Stimulated activated naive CD4-positive, alpha-beta T cell (primary cell): ENCODE results near the gene ETFRF1.
A peak's percentile ranks its signal among the peaks of the same experiment; 100 is the strongest.

Experiments
- DNase-seq, 6 experiments: peaks; one replicate each; lab custom pipeline; 2025; lab: John Stamatoyannopoulos, UW

The ETFRF1 gene

GRCh38 chr12:25213338-25213737 is 18.3 kb downstream of the ETFRF1 start:
- no peak for DNase-seq

DNA sequence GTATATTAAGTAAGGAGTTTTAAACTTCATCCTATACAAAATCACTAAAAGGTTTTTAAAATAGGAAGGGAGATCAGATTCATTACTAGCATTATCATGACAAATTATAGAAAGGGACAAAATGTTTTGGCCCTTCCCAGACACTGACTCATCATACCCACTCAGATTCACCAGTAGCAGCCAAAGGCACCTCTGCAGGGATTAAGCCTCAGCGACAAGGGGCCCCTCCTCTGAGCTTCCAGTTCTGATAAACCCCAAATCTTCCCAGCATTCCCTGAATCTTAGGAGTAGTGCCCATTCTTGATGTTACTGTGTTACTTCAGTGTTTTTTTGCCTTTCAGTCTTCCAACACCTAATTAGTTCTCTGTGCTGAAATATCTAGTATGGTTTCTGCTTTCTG is 41.2 kb downstream of the ETFRF1 start:
- no peak for DNase-seq

DNA sequence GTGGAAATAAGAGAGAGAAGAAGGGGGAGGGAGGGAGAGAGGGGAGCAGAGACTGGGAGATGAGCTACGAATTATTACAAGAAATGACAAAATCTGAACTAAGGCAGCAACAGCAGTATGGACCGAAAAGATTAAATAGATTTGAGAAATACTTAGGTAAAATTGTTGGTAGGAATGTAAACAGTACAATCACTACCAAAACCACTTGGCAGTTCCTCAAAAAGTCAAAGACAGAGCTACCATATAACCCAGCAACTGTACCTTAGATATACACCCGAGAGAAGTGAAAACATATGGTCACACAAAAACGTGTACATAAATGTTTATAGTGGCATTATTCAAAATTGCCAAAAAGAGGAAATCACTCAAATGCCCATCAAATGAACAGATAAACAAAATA is 41.6 kb downstream of the ETFRF1 start:
- DNase-seq, result no peak

GRCh38 chr12:25241167-25242020 is 46.4 kb downstream of the ETFRF1 start:
- DNase-seq, result peak in 3 of 6 experiments; percentile 44 to 73 (median 70)

- no peak for DNase-seq
These were observed 48.1 kb downstream of the ETFRF1 start for GRCh38 chr12:25242981-25243679.

GRCh38 chr12:25243680-25243990 is 48.6 kb downstream of the ETFRF1 start:
- DNase-seq, result no peak

- no peak for DNase-seq
These were observed 50.5 kb downstream of the ETFRF1 start for GRCh38 chr12:25245491-25245890.

- no peak for DNase-seq
These were observed 53.1 kb downstream of the ETFRF1 start for GRCh38 chr12:25248137-25248536.

DNA sequence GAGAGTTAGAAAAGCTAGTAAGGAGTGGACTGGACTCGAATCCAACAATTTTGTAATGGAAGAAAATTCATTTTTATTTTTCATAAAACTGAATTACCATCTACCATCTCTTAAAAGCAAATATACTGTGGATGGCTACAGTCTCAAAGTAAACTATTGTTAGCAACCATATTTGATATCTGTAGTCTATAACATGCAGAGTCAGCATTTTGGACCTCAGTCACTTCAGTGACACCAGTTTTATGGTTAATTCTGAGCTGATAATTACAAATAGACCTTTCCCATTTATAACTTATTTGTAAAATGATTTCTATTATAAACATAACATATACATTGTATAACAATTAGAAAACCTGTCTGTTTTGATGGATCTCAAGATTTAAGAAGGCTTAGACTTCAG is 53.7 kb downstream of the ETFRF1 start:
- no peak for DNase-seq

DNA sequence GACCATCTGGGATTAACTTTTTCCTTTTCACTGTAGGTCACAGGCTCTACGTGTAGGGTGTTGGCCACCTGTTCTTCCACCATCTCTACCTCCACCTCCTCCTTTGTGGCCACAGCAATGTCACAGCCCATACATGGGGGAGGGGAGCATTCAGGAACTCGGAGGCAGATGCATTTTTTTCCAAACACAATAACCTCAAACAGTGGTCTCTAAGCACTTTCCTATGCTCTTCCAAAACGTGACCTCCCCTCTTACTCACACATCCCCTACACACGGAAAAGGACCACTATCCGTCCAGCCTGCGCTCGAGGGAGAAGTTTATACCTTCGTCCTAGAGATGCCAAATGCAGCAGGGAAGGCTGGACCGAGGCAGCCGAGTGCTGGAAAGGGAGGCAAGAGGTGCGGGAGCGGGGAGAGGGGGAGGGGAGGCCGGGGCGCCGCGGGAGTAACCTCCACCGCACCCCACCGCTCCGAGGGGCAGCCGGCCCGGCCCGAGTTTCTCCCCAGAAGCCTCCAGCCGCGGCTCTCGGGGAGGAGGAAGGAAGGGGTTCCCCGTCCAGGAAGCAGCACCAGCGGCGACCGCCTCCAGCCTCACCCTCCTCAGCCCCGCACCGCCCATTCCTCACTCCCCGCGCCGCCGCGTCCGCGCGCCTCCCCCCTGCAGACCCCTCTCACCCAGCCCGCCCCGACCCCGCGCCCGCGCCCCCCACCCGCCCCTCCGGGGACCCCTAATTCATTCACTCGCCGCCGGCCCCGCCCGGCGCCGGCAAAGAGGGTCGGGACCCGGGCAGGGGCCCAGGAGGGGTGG is 55.1 kb downstream of the ETFRF1 start:
- peak; percentile 28 to 53 (median 48) for DNase-seq

GRCh38 chr12:25250744-25251730 is 56.0 kb downstream of the ETFRF1 start, which contains the start of gene KRAS:
TSS of gene KRAS (minus strand) at chr12:25250929.
- DNase-seq, result peak; percentile 79 to 88 (median 84)

GRCh38 chr12:25251769-25252168 is 56.7 kb downstream of the ETFRF1 start:
- DNase-seq, result no peak

- DNase-seq, result no peak
These were observed 57.9 kb downstream of the ETFRF1 start for GRCh38 chr12:25252946-25253345.

- DNase-seq, result no peak
These were observed 58.5 kb downstream of the ETFRF1 start for GRCh38 chr12:25253371-25254068.

- no peak for DNase-seq
These were observed 59.3 kb downstream of the ETFRF1 start for GRCh38 chr12:25254271-25254880.
